CD4-positive, CD25-positive, alpha-beta regulatory T cell (primary cell): ENCODE data around the gene TBCEL. TPM values are rescaled to one million over a fixed set of nuclear protein-coding genes. Genes with fewer than 3 reads are reported as not detected.

Experiments
- ATAC-seq, 2 donors: fragments of 150-1000 bp; cut with Tn5 transposase; one replicate each; pipeline ENCODE4 v1.10.0; 2021; ENCODE audit warnings: low read depth in 2 of 2, moderate number of reproducible peaks in 2 of 2, moderate library complexity in 1 of 2
- DNase-seq, 3 donors: peaks; one replicate each; pipeline versions ENCODE4 v3.0.0 to v3.0.0-alpha.2; 2012 to 2022; ENCODE audit warnings: mixed read lengths in 1 of 3
- H3K27ac ChIP-seq: one replicate; pipeline ENCODE4 v1.7.0; 2013; ENCODE audit warnings: mild to moderate bottlenecking, low read length; ENCODE audit not compliant: insufficient read depth, poor library complexity, severe bottlenecking
- H3K27me3 ChIP-seq: one replicate; pipeline ENCODE4 v1.7.0; 2013; ENCODE audit warnings: low read length; ENCODE audit not compliant: control insufficient read depth, insufficient read depth
- H3K36me3 ChIP-seq: one replicate; pipeline ENCODE4 v1.7.0; 2013; ENCODE audit warnings: mild to moderate bottlenecking, low read length, moderate library complexity; ENCODE audit not compliant: control insufficient read depth, insufficient read depth
- H3K4me1 ChIP-seq: 2 replicates; pipeline ENCODE4 v1.7.0; 2013; ENCODE audit warnings: mild to moderate bottlenecking, low read length; ENCODE audit not compliant: insufficient read depth, control insufficient read depth, poor library complexity, severe bottlenecking
- H3K4me3 ChIP-seq: one replicate; pipeline ENCODE4 v1.7.0; 2013; ENCODE audit warnings: low read depth, mild to moderate bottlenecking, low read length, moderate library complexity
- H3K9me3 ChIP-seq, 2 experiments: 1 replicate in 1 of 2; 2 replicates in 1 of 2; pipeline ENCODE4 v1.7.0; 2013; ENCODE audit warnings: low read length in 2 of 2, mild to moderate bottlenecking in 1 of 2, moderate library complexity in 1 of 2; ENCODE audit not compliant: control insufficient read depth in 2 of 2
- H3K27ac Mint-ChIP-seq, 3 donors: one replicate each; pipeline ENCODE4 v1.8.0; 2020 to 2022; ENCODE audit warnings: mild to moderate bottlenecking in 3 of 3, mixed read lengths in 3 of 3, moderate library complexity in 2 of 3
- H3K27me3 Mint-ChIP-seq: one replicate; pipeline ENCODE4 v1.8.0; 2022; ENCODE audit warnings: mild to moderate bottlenecking, mixed read lengths
- H3K36me3 Mint-ChIP-seq: one replicate; pipeline ENCODE4 v1.8.0; 2020; ENCODE audit warnings: mixed read lengths
- H3K4me1 Mint-ChIP-seq, 4 donors: one replicate each; pipeline ENCODE4 v1.8.0; 2020 to 2022; ENCODE audit warnings: mixed read lengths in 4 of 4, mild to moderate bottlenecking in 1 of 4
- H3K4me3 Mint-ChIP-seq, 4 donors: one replicate each; pipeline ENCODE4 v1.8.0; 2020 to 2022; ENCODE audit warnings: mild to moderate bottlenecking in 4 of 4, mixed read lengths in 4 of 4, moderate library complexity in 3 of 4
- H3K9me3 Mint-ChIP-seq, 7 donors: one replicate each; pipeline ENCODE4 v1.8.0; 2020 to 2022; ENCODE audit warnings: mixed read lengths in 7 of 7, mild to moderate bottlenecking in 3 of 7, moderate library complexity in 2 of 7
- polyA plus RNA-seq, 4 donors: library from polyadenylated mRNA; unstranded; fragments of 300-500 nt; fragmentation: Illumina TruSeq; gene quantifications; one replicate each; pipeline ENCODE4 v1.2.3, GENCODE V29; 2021
- total RNA-seq: library from RNA; stranded (reverse); gene quantifications from one replicate; pipeline ENCODE4 v1.2.3, GENCODE V29; 2022

TBCEL gene
- total and polyA plus RNA-seq, 5 donors from 2014 or later, result 2.3 to 15.9 (median 4.7) TPM

DNA sequence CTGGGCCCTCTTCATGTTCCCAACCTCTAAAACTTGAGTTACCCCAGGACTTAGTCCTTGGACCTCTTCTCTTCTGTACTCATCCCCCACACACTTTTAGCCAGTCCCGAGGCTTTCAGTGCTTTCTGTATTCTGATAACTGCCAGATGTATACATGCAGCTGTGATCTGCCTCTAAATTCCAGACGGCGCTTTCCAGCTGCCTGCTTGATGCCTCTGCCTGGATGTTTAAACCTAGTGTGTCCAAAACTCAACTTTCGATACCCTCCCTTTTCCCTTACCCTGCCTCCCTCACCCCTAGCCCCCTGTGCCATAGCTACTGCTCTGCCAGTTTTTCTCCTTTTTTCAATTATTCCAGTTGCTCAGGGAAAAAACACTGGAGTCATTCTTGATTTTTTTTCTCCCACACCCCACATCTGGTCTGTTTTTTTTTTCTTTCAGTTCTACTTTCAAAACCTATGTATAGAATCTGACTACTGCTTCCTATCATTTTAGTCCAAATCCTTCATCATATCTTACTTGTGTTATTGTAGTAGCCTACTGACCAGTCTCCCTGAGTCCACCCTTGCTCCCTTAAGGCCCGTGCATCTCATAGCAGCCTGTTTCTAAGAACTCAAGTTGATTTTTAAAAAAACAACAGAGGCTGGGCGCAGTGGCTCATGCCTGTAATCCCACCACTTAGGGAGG is 44.2 kb downstream of the TBCEL start:
- Histone ChIP-seq H3K27me3 (no peaks in the 10 kb centered on the region), H3K27ac (no peak overlapping the region), H3K4me1 (no peaks in the 10 kb centered on the region), H3K36me3 (peaks cover 12% of the 10 kb centered on the region), H3K9me3 (no peaks in the 10 kb centered on the region), H3K4me3 (no peak overlapping the region)
- no peak overlapping the region for H3K27ac Mint-ChIP-seq
- H3K4me3 Mint-ChIP-seq, result no peak overlapping the region
- H3K27me3 Mint-ChIP-seq, result no peaks in the 10 kb centered on the region
- H3K36me3 Mint-ChIP-seq, result peaks cover 58% of the 10 kb centered on the region
- no peak for DNase-seq
- peaks cover 0 to 8% (median 1%) of the 10 kb centered on the region in 7 donors for H3K9me3 Mint-ChIP-seq
- peaks cover 0 to 17% (median under 1%) of the 10 kb centered on the region in 4 donors for H3K4me1 Mint-ChIP-seq
- no peak for ATAC-seq

DNA sequence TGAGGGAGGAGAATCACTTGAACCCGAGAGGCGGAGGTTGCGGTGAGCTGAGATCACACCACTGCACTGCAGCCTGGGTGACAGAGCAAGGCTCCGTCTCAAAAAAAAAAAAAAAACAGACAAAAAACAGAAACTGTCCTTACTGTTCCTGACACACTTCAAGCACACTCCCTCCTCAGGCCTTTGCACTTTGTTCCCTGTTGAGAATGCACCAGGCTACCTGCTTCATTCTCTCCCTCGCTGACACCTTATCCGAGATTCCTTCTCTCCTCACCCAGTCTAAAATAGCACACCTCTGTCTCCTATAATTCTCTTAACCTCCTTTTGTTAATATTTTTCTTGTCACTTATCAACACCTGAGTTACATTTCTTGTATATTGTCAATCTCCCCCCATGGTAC is 44.9 kb downstream of the TBCEL start:
- H3K9me3 ChIP-seq, result no peaks in the 10 kb centered on the region
- peaks cover 12% of the 10 kb centered on the region for H3K36me3 ChIP-seq
- no peaks in the 10 kb centered on the region for H3K27me3 Mint-ChIP-seq
- H3K9me3 Mint-ChIP-seq, result peaks cover 0 to 8% (median 1%) of the 10 kb centered on the region in 7 donors
- ATAC-seq, result no peak
- H3K4me1 ChIP-seq, result no peaks in the 10 kb centered on the region
- no peak overlapping the region for H3K4me3 ChIP-seq
- no peak overlapping the region for H3K27ac Mint-ChIP-seq
- no peak overlapping the region for H3K4me3 Mint-ChIP-seq
- no peak overlapping the region for H3K27ac ChIP-seq
- H3K4me1 Mint-ChIP-seq, result peaks cover 0 to 11% (median under 1%) of the 10 kb centered on the region in 4 donors
- H3K36me3 Mint-ChIP-seq, result peaks cover 51% of the 10 kb centered on the region
- H3K27me3 ChIP-seq, result no peaks in the 10 kb centered on the region
- DNase-seq, result no peak

DNA sequence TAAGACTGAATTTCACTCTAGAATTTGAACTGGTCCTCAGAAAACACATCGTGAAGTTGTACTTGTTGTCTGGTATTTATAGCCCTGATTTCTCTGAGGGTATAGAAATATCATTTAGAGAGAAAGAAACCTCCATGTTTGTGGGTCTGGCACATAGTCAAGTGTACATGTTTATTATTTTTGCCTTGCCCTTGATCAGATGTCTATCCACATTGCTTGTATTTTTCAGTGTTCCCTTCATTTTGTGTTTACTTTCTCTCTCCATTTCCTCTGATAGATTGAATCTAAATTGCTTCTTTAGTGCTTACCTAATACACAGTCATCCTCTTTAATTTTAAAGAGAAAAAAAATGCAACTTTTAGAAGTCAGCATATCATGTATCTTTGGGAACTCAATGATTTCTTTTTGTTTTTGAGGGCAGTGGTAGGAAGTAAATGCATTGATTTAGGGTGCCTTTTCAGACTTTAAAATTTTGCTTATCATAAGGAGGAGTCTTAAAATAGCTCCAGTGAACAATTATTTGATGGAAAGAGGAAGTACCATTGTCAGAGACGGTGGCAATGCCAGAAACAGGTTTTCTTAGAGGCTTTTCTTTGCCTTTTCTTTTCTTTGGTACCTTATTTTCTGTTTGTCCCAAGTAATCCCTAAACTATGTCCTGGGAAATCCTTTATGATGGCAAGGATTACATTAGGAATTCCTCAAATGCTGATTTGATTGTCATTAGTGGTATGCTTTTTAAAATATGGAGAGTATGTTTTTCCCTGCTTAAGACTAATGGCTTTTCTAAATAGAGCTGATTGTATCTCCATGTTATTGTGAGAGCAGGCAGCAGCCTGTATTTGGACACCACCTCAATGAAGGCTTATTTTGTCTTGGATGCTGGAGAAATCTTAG is 47.3 kb downstream of the TBCEL start:
- Mint-ChIP-seq H3K9me3 (peaks cover 0 to 8% (median 1%) of the 10 kb centered on the region in 7 donors), H3K4me1 (peaks cover 0 to 10% (median under 1%) of the 10 kb centered on the region in 4 donors), H3K36me3 (peaks cover 55% of the 10 kb centered on the region), H3K4me3 (no peak overlapping the region), H3K27me3 (no peaks in the 10 kb centered on the region), H3K27ac (no peak overlapping the region)
- no peaks in the 10 kb centered on the region for H3K4me1 ChIP-seq
- peaks cover 16% of the 10 kb centered on the region for H3K36me3 ChIP-seq
- H3K4me3 ChIP-seq, result no peak overlapping the region
- DNase-seq (no peak), ATAC-seq (no peak)
- no peak overlapping the region for H3K27ac ChIP-seq
- H3K27me3 ChIP-seq, result no peaks in the 10 kb centered on the region
- no peaks in the 10 kb centered on the region for H3K9me3 ChIP-seq

DNA sequence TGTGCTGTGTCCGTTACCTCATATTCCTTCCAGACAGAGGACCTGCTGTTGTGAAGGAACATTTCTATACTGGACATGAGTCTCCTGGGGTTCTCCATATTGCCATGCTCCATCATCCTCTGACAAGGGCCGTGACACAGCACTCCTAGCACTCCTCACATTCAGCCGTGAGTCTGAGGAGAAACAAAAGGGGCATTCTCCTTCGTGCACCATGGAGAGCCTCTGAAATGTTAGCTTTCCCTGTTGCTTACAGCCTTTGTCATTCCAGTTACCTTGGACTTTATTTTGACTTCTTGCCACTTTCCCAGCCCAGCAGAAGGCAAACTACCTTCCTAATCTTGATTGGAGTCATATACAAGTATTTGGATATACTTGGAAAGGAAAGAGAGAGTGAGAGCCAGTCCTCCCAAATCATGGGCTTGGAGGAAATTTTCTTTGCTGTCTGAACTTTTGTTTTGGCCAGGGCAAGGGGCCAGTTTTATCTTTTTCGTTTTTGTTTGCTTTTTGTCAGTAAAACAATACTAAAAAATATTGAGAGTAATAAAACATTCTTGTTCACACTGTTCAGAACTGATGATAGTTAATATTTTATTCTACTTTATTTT is 48.0 kb downstream of the TBCEL start:
- Mint-ChIP-seq H3K4me1 (peaks cover 0 to 5% (median under 1%) of the 10 kb centered on the region in 4 donors), H3K36me3 (peaks cover 48% of the 10 kb centered on the region), H3K9me3 (peaks cover 0 to 8% (median 1%) of the 10 kb centered on the region in 7 donors), H3K27ac (no peak overlapping the region), H3K27me3 (no peaks in the 10 kb centered on the region), H3K4me3 (no peak overlapping the region)
- ATAC-seq, result no peak
- H3K4me3 ChIP-seq, result no peak overlapping the region
- H3K27ac ChIP-seq, result no peak overlapping the region
- no peak for DNase-seq
- no peaks in the 10 kb centered on the region for H3K4me1 ChIP-seq
- H3K9me3 ChIP-seq, result no peaks in the 10 kb centered on the region
- no peaks in the 10 kb centered on the region for H3K27me3 ChIP-seq
- H3K36me3 ChIP-seq, result peaks cover 15% of the 10 kb centered on the region

DNA sequence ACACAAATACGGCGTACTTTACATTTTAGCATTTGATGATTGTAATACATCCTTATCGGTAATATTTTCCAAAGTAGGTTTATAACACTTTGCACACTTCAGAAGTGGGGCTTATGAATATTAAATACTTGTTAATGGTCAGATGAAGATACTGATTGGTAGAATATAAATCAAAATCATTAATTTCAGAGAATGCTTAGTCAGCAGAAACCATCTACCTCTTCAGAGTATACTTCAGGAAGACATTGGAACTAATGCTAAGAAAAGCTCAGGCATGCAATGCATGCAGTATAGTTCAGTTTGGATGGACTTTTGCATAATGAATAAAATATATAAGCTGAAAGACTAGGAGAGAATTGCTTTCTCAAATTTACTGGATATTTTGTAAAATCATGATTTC is 57.4 kb downstream of the TBCEL start:
- Histone ChIP-seq H3K27ac (no peak overlapping the region), H3K36me3 (peaks cover 3% of the 10 kb centered on the region), H3K4me3 (no peak overlapping the region), H3K4me1 (no peaks in the 10 kb centered on the region), H3K27me3 (no peaks in the 10 kb centered on the region), H3K9me3 (no peaks in the 10 kb centered on the region)
- Mint-ChIP-seq H3K27ac (no peak overlapping the region), H3K27me3 (no peaks in the 10 kb centered on the region), H3K4me1 (peaks cover 6 to 14% (median 11%) of the 10 kb centered on the region in 4 donors), H3K9me3 (no peaks in the 10 kb centered on the region), H3K4me3 (no peak overlapping the region), H3K36me3 (peaks cover 35% of the 10 kb centered on the region)
- ATAC-seq (no peak), DNase-seq (no peak)

DNA sequence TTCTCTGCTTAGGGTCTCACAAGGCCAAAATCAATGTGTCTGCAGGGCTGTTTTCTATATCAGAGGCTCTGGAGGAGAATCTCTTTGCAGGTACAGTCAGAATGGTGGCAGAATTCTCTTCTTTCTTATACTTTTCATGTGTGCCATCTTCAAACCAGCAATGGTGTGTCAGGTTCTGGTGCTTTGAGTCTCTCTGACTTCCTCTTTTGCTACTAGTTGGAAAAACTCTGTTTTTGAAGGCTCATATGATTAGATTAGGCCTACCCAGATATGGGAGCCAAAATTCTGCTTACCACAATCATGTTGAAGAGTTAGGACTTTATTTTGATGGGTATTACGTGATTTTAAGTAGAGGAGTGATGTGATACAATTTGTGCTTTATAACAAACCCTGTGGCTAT is 58.3 kb downstream of the TBCEL start:
- no peak overlapping the region for H3K27ac ChIP-seq
- no peaks in the 10 kb centered on the region for H3K27me3 Mint-ChIP-seq
- H3K27me3 ChIP-seq, result no peaks in the 10 kb centered on the region
- DNase-seq (no peak), ATAC-seq (no peak)
- peaks cover 44% of the 10 kb centered on the region for H3K36me3 Mint-ChIP-seq
- H3K9me3 ChIP-seq, result no peaks in the 10 kb centered on the region
- no peak overlapping the region for H3K27ac Mint-ChIP-seq
- H3K4me3 Mint-ChIP-seq, result no peak overlapping the region
- no peaks in the 10 kb centered on the region for H3K9me3 Mint-ChIP-seq
- no peak overlapping the region for H3K4me3 ChIP-seq
- H3K4me1 Mint-ChIP-seq, result peaks cover 6 to 14% (median 11%) of the 10 kb centered on the region in 4 donors
- H3K36me3 ChIP-seq, result peaks cover 9% of the 10 kb centered on the region
- no peaks in the 10 kb centered on the region for H3K4me1 ChIP-seq

DNA sequence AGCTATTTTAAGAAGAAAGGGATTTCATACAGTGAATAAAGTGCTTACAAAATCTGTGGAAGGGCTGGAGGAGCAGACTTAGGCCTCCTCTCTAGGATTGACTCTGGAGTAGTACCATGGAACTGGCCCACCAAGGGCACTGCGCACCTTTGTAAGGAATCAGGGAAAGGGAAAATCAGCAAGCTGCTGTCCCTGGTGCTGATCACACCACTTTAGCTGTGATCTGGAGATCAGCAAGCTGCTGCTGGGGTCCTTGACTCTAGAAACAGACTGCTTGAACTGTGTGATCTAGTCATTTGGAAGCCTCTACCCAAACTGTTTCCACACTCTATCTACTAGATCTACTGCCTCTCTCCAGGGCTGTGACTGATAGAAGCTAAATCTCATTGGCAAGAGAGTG is 58.8 kb downstream of the TBCEL start:
- ATAC-seq (no peak), DNase-seq (no peak)
- H3K4me3 ChIP-seq, result no peak overlapping the region
- H3K36me3 ChIP-seq, result peaks cover 13% of the 10 kb centered on the region
- Mint-ChIP-seq H3K9me3 (no peaks in the 10 kb centered on the region), H3K27me3 (no peaks in the 10 kb centered on the region), H3K27ac (no peak overlapping the region), H3K4me1 (peaks cover 6 to 14% (median 11%) of the 10 kb centered on the region in 4 donors), H3K36me3 (peaks cover 48% of the 10 kb centered on the region), H3K4me3 (no peak overlapping the region)
- no peaks in the 10 kb centered on the region for H3K27me3 ChIP-seq
- H3K27ac ChIP-seq, result no peak overlapping the region
- no peaks in the 10 kb centered on the region for H3K9me3 ChIP-seq
- no peaks in the 10 kb centered on the region for H3K4me1 ChIP-seq
